H9 (cell line): ENCODE measurements around the gene TMEM125. TPM values are rescaled to one million over a fixed set of nuclear protein-coding genes. Genes with fewer than 3 reads are reported as not detected.

Experiments
- DNase-seq: peaks from one replicate; pipeline ENCODE4 v3.0.0-alpha.2; 2017
- H2AFZ ChIP-seq: one replicate; pipeline ENCODE4 v1.6.1; 2013; ENCODE audit warnings: mild to moderate bottlenecking, low read length, control low read depth, moderate library complexity
- H2AK5ac ChIP-seq: 2 replicates; pipeline ENCODE4 v1.6.1; 2013; ENCODE audit warnings: low read length, control low read depth, mixed read lengths; ENCODE audit not compliant: insufficient read length
- H2BK120ac ChIP-seq: one replicate; pipeline ENCODE4 v1.6.1; 2013; ENCODE audit warnings: low read depth, mild to moderate bottlenecking, low read length, control low read depth, inconsistent platforms; ENCODE audit not compliant: poor library complexity, severe bottlenecking
- H2BK12ac ChIP-seq: 2 replicates; pipeline ENCODE4 v1.6.1; 2013; ENCODE audit warnings: low read length, control low read depth, mixed read lengths, low read depth; ENCODE audit not compliant: insufficient read length
- H2BK15ac ChIP-seq: 2 replicates; pipeline ENCODE4 v1.6.1; 2013; ENCODE audit warnings: low read depth, low read length, control low read depth
- H2BK20ac ChIP-seq: one replicate; pipeline ENCODE4 v1.6.1; 2013; ENCODE audit warnings: low read depth, mild to moderate bottlenecking, low read length, control low read depth, inconsistent platforms; ENCODE audit not compliant: poor library complexity, severe bottlenecking
- H2BK5ac ChIP-seq: 2 replicates; pipeline ENCODE4 v1.6.1; 2013; ENCODE audit warnings: low read length, control low read depth, mixed read lengths; ENCODE audit not compliant: insufficient read length
- H3K14ac ChIP-seq: 2 replicates; pipeline ENCODE4 v1.6.1; 2013; ENCODE audit warnings: low read length, control low read depth; ENCODE audit not compliant: insufficient read depth
- H3K18ac ChIP-seq: 2 replicates; pipeline ENCODE4 v1.6.1; 2013; ENCODE audit warnings: low read depth, mild to moderate bottlenecking, mixed read lengths, low read length, control low read depth; ENCODE audit not compliant: insufficient read length
- H3K23ac ChIP-seq: 2 replicates; pipeline ENCODE4 v1.6.1; 2013; ENCODE audit warnings: low read length, control low read depth, mixed read lengths, low read depth; ENCODE audit not compliant: insufficient read length
- H3K23me2 ChIP-seq: 2 replicates; pipeline ENCODE4 v1.6.1; 2013; ENCODE audit warnings: low read depth, mild to moderate bottlenecking, mixed read lengths, low read length, control low read depth; ENCODE audit not compliant: insufficient read length, poor library complexity, severe bottlenecking
- H3K27ac ChIP-seq: 2 replicates; pipeline ENCODE4 v1.5.1; 2013; ENCODE audit warnings: low read length, control low read depth, mixed read lengths, low read depth; ENCODE audit not compliant: insufficient read length
- H3K27me3 ChIP-seq: 2 replicates; pipeline ENCODE4 v1.6.1; 2013; ENCODE audit warnings: low read length, control low read depth, inconsistent platforms; ENCODE audit not compliant: insufficient read depth
- H3K4ac ChIP-seq: 2 replicates; pipeline ENCODE4 v1.6.1; 2013; ENCODE audit warnings: low read depth, mild to moderate bottlenecking, control low read depth, inconsistent platforms, low read length, moderate library complexity
- H3K4me1 ChIP-seq: 2 replicates; pipeline ENCODE4 v1.6.1; 2013; ENCODE audit warnings: low read length, control low read depth, inconsistent platforms; ENCODE audit not compliant: insufficient read depth
- H3K4me2 ChIP-seq: 2 replicates; pipeline ENCODE4 v1.6.1; 2013; ENCODE audit warnings: low read length, control low read depth, mixed read lengths; ENCODE audit not compliant: insufficient read length, insufficient read depth
- H3K56ac ChIP-seq: 2 replicates; pipeline ENCODE4 v1.6.1; 2013; ENCODE audit warnings: low read depth, mild to moderate bottlenecking, mixed read lengths, low read length, control low read depth; ENCODE audit not compliant: insufficient read length
- H3K79me1 ChIP-seq: 2 replicates; pipeline ENCODE4 v1.6.1; 2013; ENCODE audit warnings: low read depth, mild to moderate bottlenecking, moderate library complexity, low read length, control low read depth, inconsistent platforms; ENCODE audit not compliant: insufficient read depth, poor library complexity, severe bottlenecking
- H3K79me2 ChIP-seq: 2 replicates; pipeline ENCODE4 v1.6.1; 2013; ENCODE audit warnings: low read length, control low read depth, inconsistent platforms; ENCODE audit not compliant: insufficient read depth
- H3K9ac ChIP-seq: 2 replicates; pipeline ENCODE4 v1.6.1; 2013; ENCODE audit warnings: low read length, control low read depth, mixed read lengths; ENCODE audit not compliant: insufficient read length; ENCODE audit errors: extremely low read depth
- H3K9me3 ChIP-seq: one replicate; pipeline ENCODE4 v1.6.1; 2013; ENCODE audit warnings: low read depth, low read length, inconsistent platforms; ENCODE audit not compliant: control insufficient read depth
- H3T11ph ChIP-seq: one replicate; pipeline ENCODE4 v1.6.1; 2013; ENCODE audit warnings: mild to moderate bottlenecking, low read length, control low read depth, inconsistent platforms
- H4K20me1 ChIP-seq: one replicate; pipeline ENCODE4 v1.6.1; 2013; ENCODE audit not compliant: control insufficient read depth, insufficient read length, insufficient read depth
- H4K5ac ChIP-seq: 2 replicates; pipeline ENCODE4 v1.6.1; 2013; ENCODE audit warnings: low read depth, mild to moderate bottlenecking, mixed read lengths, low read length, control low read depth; ENCODE audit not compliant: insufficient read length
- H4K8ac ChIP-seq: replicated peaks from 2 replicates; pipeline ENCODE4 v1.6.1; 2013; ENCODE audit warnings: low read length, control low read depth, mixed read lengths, low read depth; ENCODE audit not compliant: insufficient read length
- H4K91ac ChIP-seq: 2 replicates; pipeline ENCODE4 v1.6.1; 2013; ENCODE audit warnings: low read depth, mild to moderate bottlenecking, moderate library complexity, mixed read lengths, low read length, control low read depth; ENCODE audit not compliant: insufficient read length
- H3K27ac Mint-ChIP-seq, 3 experiments: 2 replicates in 2 of 3; 3 replicates in 1 of 3; pipeline ENCODE4 v1.8.0; 2020 to 2021; ENCODE audit warnings: mixed read lengths in 3 of 3, mild to moderate bottlenecking in 1 of 3, moderate library complexity in 1 of 3
- H3K27me3 Mint-ChIP-seq: 2 replicates; pipeline ENCODE4 v1.8.0; 2021; ENCODE audit warnings: low read depth, mild to moderate bottlenecking, moderate library complexity, mixed read lengths
- H3K36me3 Mint-ChIP-seq, 3 experiments: 2 replicates in 2 of 3; 3 replicates in 1 of 3; pipeline ENCODE4 v1.8.0; 2020 to 2021; ENCODE audit warnings: low read depth in 3 of 3, mixed read lengths in 3 of 3; ENCODE audit not compliant: insufficient read depth in 1 of 3
- H3K4me1 Mint-ChIP-seq, 2 experiments: 2 replicates each; pipeline ENCODE4 v1.8.0; 2020; ENCODE audit warnings: mixed read lengths in 2 of 2
- H3K4me3 Mint-ChIP-seq, 2 experiments: 2 replicates in 1 of 2; 3 replicates in 1 of 2; pipeline ENCODE4 v1.8.0; 2020 to 2021; ENCODE audit warnings: mild to moderate bottlenecking in 2 of 2, mixed read lengths in 2 of 2, moderate library complexity in 1 of 2
- H3K9me3 Mint-ChIP-seq, 2 experiments: 2 replicates in 1 of 2; 3 replicates in 1 of 2; pipeline ENCODE4 v1.8.0; 2020; ENCODE audit warnings: mild to moderate bottlenecking in 2 of 2, mixed read lengths in 2 of 2, moderate library complexity in 1 of 2
- WGBS: extraction: QIAGEN DNeasy Blood & Tissue Kit; methylation state at CpG from one replicate; pipeline ENCODE4 v1.1.7; 2013; ENCODE audit warnings: missing lambda C conversion rate, low lambda C conversion rate, mixed read lengths; ENCODE audit not compliant: insufficient read length; ENCODE audit errors: extremely low coverage; 5-methylcytosine and 5-hydroxymethylcytosine counted together
- total RNA-seq: library from RNA; stranded (reverse); gene quantifications from 2 replicates; pipeline ENCODE4 v1.2.1, GENCODE V29; 2021
- TF ChIP-seq, protein P1 (sequence below): fragments of 200-600 bp; sonication (generic); conservative IDR thresholded peaks from 3 replicates; pipeline ENCODE4 v1.8.0; 2021; ENCODE audit warnings: antibody characterized with exemption, mild to moderate bottlenecking

TMEM125 gene
- total RNA-seq, 1 experiment from 2014 or later, result 19.6 TPM

DNA sequence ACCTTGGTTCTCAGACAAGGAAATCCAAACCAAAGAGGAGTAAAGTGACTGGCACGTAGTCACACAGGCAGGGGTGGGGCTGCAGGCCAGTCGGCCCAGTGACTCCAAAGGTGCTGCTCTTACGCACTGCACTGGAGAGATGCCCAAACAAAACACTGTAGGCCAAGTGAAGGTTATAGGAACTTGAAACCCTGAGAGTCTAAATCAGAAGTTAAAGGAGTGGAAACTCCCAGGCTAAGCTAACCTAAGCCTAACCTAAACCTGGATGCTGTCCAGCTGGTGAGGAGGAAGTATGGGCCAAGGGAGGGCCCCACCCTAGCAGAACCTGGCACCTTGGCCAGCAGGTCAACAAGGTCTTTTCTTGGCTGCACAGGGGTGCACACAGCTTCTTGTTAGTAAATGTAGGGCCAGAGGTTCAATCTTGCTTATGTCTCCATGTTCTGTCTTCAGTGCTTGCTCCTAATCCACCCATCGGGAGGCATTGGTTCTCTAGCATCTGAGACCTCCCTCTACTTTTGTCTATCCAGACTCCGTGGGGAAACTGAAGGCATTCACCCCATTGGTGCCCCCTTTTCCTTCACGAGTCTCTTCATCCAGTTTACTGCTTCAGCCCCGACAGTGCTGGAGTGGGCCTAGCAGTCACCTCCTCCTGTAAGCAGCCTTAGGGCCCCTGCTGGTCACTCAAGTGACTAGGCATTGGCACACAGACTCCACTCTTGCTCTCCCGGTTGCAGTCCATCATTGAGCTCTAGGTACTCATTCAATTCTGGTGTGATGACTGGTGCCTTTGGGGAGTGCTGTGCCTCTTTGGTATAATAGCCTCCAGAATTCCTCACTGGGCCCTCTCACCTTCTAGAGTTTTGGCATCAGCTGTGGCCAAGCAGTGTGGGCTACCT lies 12.9 kb upstream of the TMEM125 start:
- Histone ChIP-seq H2BK120ac (no peak overlapping the region), H3K23ac (no peak overlapping the region), H3K4me1 (no peaks in the 10 kb centered on the region), H3K27ac (no peak overlapping the region), H3K27me3 (no peaks in the 10 kb centered on the region), H4K5ac (no peak overlapping the region), H3K23me2 (no peaks in the 10 kb centered on the region), H2BK12ac (no peak overlapping the region), H3K4ac (no peak overlapping the region), H4K20me1 (no peaks in the 10 kb centered on the region), H4K91ac (no peak overlapping the region), H2BK20ac (no peak overlapping the region), H2AFZ (no peak overlapping the region), H3K14ac (no peak overlapping the region), H2AK5ac (no peak overlapping the region), H2BK15ac (no peak overlapping the region), H3K9me3 (peaks cover 27% of the 10 kb centered on the region), H3K9ac (no peak overlapping the region), H3K18ac (no peak overlapping the region), H3K56ac (no peak overlapping the region), H3K79me1 (no peaks in the 10 kb centered on the region), H4K8ac (no peak overlapping the region), H3K79me2 (no peaks in the 10 kb centered on the region; the same call in 1 of the 2 replicates), H2BK5ac (no peak overlapping the region), H3K4me2 (no peak overlapping the region), H3T11ph (no peak overlapping the region)
- no peaks in the 10 kb centered on the region for H3K4me1 Mint-ChIP-seq
- peaks cover 29% of the 10 kb centered on the region for H3K27me3 Mint-ChIP-seq
- no peak overlapping the region for H3K27ac Mint-ChIP-seq
- peaks cover 43 to 50% of the 10 kb centered on the region in 2 experiments for H3K9me3 Mint-ChIP-seq
- H3K4me3 Mint-ChIP-seq, result no peak overlapping the region
- peaks cover 13 to 28% (median 25%) of the 10 kb centered on the region in 3 experiments; a peak in 6 of 7 replicates for H3K36me3 Mint-ChIP-seq
- WGBS, result no CpG with 5 or more reads among the region's 8 CpGs
- TF ChIP-seq, protein P1, sequence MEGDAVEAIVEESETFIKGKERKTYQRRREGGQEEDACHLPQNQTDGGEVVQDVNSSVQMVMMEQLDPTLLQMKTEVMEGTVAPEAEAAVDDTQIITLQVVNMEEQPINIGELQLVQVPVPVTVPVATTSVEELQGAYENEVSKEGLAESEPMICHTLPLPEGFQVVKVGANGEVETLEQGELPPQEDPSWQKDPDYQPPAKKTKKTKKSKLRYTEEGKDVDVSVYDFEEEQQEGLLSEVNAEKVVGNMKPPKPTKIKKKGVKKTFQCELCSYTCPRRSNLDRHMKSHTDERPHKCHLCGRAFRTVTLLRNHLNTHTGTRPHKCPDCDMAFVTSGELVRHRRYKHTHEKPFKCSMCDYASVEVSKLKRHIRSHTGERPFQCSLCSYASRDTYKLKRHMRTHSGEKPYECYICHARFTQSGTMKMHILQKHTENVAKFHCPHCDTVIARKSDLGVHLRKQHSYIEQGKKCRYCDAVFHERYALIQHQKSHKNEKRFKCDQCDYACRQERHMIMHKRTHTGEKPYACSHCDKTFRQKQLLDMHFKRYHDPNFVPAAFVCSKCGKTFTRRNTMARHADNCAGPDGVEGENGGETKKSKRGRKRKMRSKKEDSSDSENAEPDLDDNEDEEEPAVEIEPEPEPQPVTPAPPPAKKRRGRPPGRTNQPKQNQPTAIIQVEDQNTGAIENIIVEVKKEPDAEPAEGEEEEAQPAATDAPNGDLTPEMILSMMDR, result no peak
- no peak for DNase-seq
